IMR-90 (cell line): Measurements from ENCODE around the gene ARFIP2. TPM values are rescaled to one million over a fixed set of nuclear protein-coding genes. Genes with fewer than 3 reads are reported as not detected.

Experiments used
- polyA plus RNA-seq, 3 experiments: library from polyadenylated mRNA; depleted of rRNA; stranded (reverse); fragments of >200 nt; gene quantifications; 2 replicates each; pipeline ENCODE4 v1.2.3, GENCODE V29; 2012; ENCODE audit warnings: low replicate concordance in 1 of 3
- total RNA-seq: library from RNA; depleted of rRNA; stranded (reverse); fragments of >200 nt; gene quantifications from 2 replicates; pipeline ENCODE4 v1.2.3, GENCODE V29; 2012; rRNA removed

ARFIP2 gene
- total and polyA plus RNA-seq, 2 of the 4 experiments (the other 2 are of a cell fraction), result 84.4 to 93.9 TPM

Other genes with a start within 250 kb of the ARFIP2 start
- gene FHIP1B, start 246.7 kb downstream of the ARFIP2 start, total RNA-seq, result 4.7 and 5.9 TPM in 2 replicates
- 28.1 and 30.2 TPM in 2 replicates for gene FHIP1B, start 246.7 kb downstream of the ARFIP2 start, polyA plus RNA-seq (2012; rRNA removed)
- gene CNGA4, start 242.2 kb downstream of the ARFIP2 start, total RNA-seq, result under 0.01 TPM in 1 of 2 replicates, not detected in the other
- 0.07 and 0.12 TPM in 2 replicates for gene CNGA4, start 242.2 kb downstream of the ARFIP2 start, polyA plus RNA-seq (2012; rRNA removed)
- not detected in 2 replicates for gene CCKBR, start 221.5 kb downstream of the ARFIP2 start, total RNA-seq
- gene CCKBR, start 221.5 kb downstream of the ARFIP2 start, polyA plus RNA-seq (2012; rRNA removed), result not detected in 2 replicates
- gene CAVIN3, start 160.8 kb downstream of the ARFIP2 start, total RNA-seq, result 112 and 116 TPM in 2 replicates
- 185 and 241 TPM in 2 replicates for gene CAVIN3, start 160.8 kb downstream of the ARFIP2 start, polyA plus RNA-seq (2012; rRNA removed)
- 17.5 and 19.5 TPM in 2 replicates for gene SMPD1, start 90.9 kb downstream of the ARFIP2 start, total RNA-seq
- gene SMPD1, start 90.9 kb downstream of the ARFIP2 start, polyA plus RNA-seq (2012; rRNA removed), result 108 and 118 TPM in 2 replicates
- 39.4 and 40.3 TPM in 2 replicates for gene APBB1, start 62.2 kb downstream of the ARFIP2 start, total RNA-seq
- gene APBB1, start 62.2 kb downstream of the ARFIP2 start, polyA plus RNA-seq (2012; rRNA removed), result 44.1 and 45.7 TPM in 2 replicates
- 0.36 and 0.56 TPM in 2 replicates for gene HPX, start 40.3 kb downstream of the ARFIP2 start, total RNA-seq
- gene HPX, start 40.3 kb downstream of the ARFIP2 start, polyA plus RNA-seq (2012; rRNA removed), result 1.4 and 1.5 TPM in 2 replicates
- 13.8 and 14.2 TPM in 2 replicates for gene TRIM3, start 7.4 kb downstream of the ARFIP2 start, total RNA-seq
- 22.3 and 23.7 TPM in 2 replicates for gene TRIM3, start 7.4 kb downstream of the ARFIP2 start, polyA plus RNA-seq (2012; rRNA removed)
- gene TIMM10B, start 170 bp upstream of the ARFIP2 start, total RNA-seq, result 24.7 and 27.5 TPM in 2 replicates
- 22.8 and 27.1 TPM in 2 replicates for gene TIMM10B, start 170 bp upstream of the ARFIP2 start, polyA plus RNA-seq (2012; rRNA removed)
- 1.4 and 1.8 TPM in 2 replicates for gene DNHD1, start 15.9 kb upstream of the ARFIP2 start, total RNA-seq
- gene DNHD1, start 15.9 kb upstream of the ARFIP2 start, polyA plus RNA-seq (2012; rRNA removed), result 3.0 and 3.6 TPM in 2 replicates
- 11.1 and 11.5 TPM in 2 replicates for gene RRP8, start 122.3 kb upstream of the ARFIP2 start, total RNA-seq
- gene RRP8, start 122.3 kb upstream of the ARFIP2 start, polyA plus RNA-seq (2012; rRNA removed), result 9.0 and 10.8 TPM in 2 replicates
- gene ILK, start 122.4 kb upstream of the ARFIP2 start, total RNA-seq, result 272 and 339 TPM in 2 replicates
- gene ILK, start 122.4 kb upstream of the ARFIP2 start, polyA plus RNA-seq (2012; rRNA removed), result 367 and 389 TPM in 2 replicates
- gene TAF10, start 130.9 kb upstream of the ARFIP2 start, total RNA-seq, result 18.6 and 24.4 TPM in 2 replicates
- gene TAF10, start 130.9 kb upstream of the ARFIP2 start, polyA plus RNA-seq (2012; rRNA removed), result 132 and 180 TPM in 2 replicates
- 16.7 and 33.5 TPM in 2 replicates for gene TPP1, start 138.1 kb upstream of the ARFIP2 start, total RNA-seq
- gene TPP1, start 138.1 kb upstream of the ARFIP2 start, polyA plus RNA-seq (2012; rRNA removed), result 66.2 and 108 TPM in 2 replicates
- gene DCHS1, start 174.5 kb upstream of the ARFIP2 start, total RNA-seq, result 1.4 and 1.7 TPM in 2 replicates
- gene DCHS1, start 174.5 kb upstream of the ARFIP2 start, polyA plus RNA-seq (2012; rRNA removed), result 3.3 and 3.8 TPM in 2 replicates
- 65.8 and 70.3 TPM in 2 replicates for gene MRPL17, start 202.0 kb upstream of the ARFIP2 start, total RNA-seq
- 85.2 and 97.5 TPM in 2 replicates for gene MRPL17, start 202.0 kb upstream of the ARFIP2 start, polyA plus RNA-seq (2012; rRNA removed)